GM21390 (cell line): ENCODE measurements around the gene PPP2R2D.
"Not testable (repeated sequence)": the region's sequence is repeated elsewhere in the genome, so short reads cannot be mapped to it uniquely, and the experiment has no call there.

Source experiments
- ATAC-seq: cut with Tn5 transposase; IDR thresholded peaks from one replicate; pipeline ENCODE4 v1.9.1; 2021; ENCODE audit not compliant: unreplicated experiment

PPP2R2D gene

GRCh38 chr10:131946321-131946751 lies 45.5 kb downstream of the PPP2R2D start:
- ATAC-seq, result no peak

- no peak for ATAC-seq
Observed at GRCh38 chr10:131946880-131947279, 46.1 kb downstream of the PPP2R2D start.

GRCh38 chr10:131947631-131948347 lies 47.0 kb downstream of the PPP2R2D start:
- no peak for ATAC-seq

GRCh38 chr10:131948501-131948900 lies 47.7 kb downstream of the PPP2R2D start:
- no peak for ATAC-seq

GRCh38 chr10:131949041-131949862 lies 48.4 kb downstream of the PPP2R2D start:
- ATAC-seq, result no peak

GRCh38 chr10:131949908-131950307 lies 49.1 kb downstream of the PPP2R2D start:
- ATAC-seq, result not testable (repeated sequence)

- no peak for ATAC-seq
Observed at GRCh38 chr10:131954356-131954965, 53.7 kb downstream of the PPP2R2D start.

- ATAC-seq, result no peak
Observed at GRCh38 chr10:131955591-131956340, 55.0 kb downstream of the PPP2R2D start.

GRCh38 chr10:131959841-131960240 lies 59.0 kb downstream of the PPP2R2D start:
- ATAC-seq, result no peak

GRCh38 chr10:131960631-131961046 lies 59.8 kb downstream of the PPP2R2D start:
- no peak for ATAC-seq

GRCh38 chr10:131961047-131961776 lies 60.4 kb downstream of the PPP2R2D start:
- no peak for ATAC-seq

GRCh38 chr10:131961777-131962662 lies 61.2 kb downstream of the PPP2R2D start:
- no peak for ATAC-seq

GRCh38 chr10:131963350-131963749 lies 62.5 kb downstream of the PPP2R2D start:
- ATAC-seq, result no peak

- ATAC-seq, result no peak
Observed at GRCh38 chr10:131963811-131964210, 63.0 kb downstream of the PPP2R2D start.

- ATAC-seq, result no peak
Observed at GRCh38 chr10:131964298-131964697, 63.5 kb downstream of the PPP2R2D start.

GRCh38 chr10:131968949-131969348 lies 68.1 kb downstream of the PPP2R2D start:
- no peak for ATAC-seq

GRCh38 chr10:131970946-131971345 lies 70.1 kb downstream of the PPP2R2D start:
- no peak for ATAC-seq

GRCh38 chr10:131971591-131971990 lies 70.8 kb downstream of the PPP2R2D start:
- no peak for ATAC-seq

GRCh38 chr10:131972474-131973071 lies 71.8 kb downstream of the PPP2R2D start:
- no peak for ATAC-seq
